ENCODE results near the gene DEPDC7. TPM values are rescaled to one million over a fixed set of nuclear protein-coding genes. Genes with fewer than 3 reads are reported as not detected.

The DEPDC7 gene
- total and polyA plus RNA-seq, 2 experiments from 2014 or later: 8.6 to 10.9 TPM

- Histone ChIP-seq H2AFZ (no peak overlapping the region), H4K20me1 (replicated peaks; ENCODE audit: insufficient read depth) (peaks cover 7% of the 10 kb centered on the region; the same call in 1 of the 2 replicates), H3K27ac (ENCODE audit: low read depth) (no peak overlapping the region), H3F3A (replicated peaks; ENCODE audit: low read depth) (0 out of 2 replicates have a peak, but pooled peaks cover 2% of the 10 kb centered on the region), H3K4me3 (no peak overlapping the region), H3K9me2 (ENCODE audit: insufficient read depth) (no peaks in the 10 kb centered on the region), H3K27me3 (ENCODE audit: insufficient read depth) (no peaks in the 10 kb centered on the region), H3K36me3 (ENCODE audit: insufficient read depth) (peaks cover 9% of the 10 kb centered on the region), H3K4me1 (ENCODE audit: insufficient read depth) (peaks cover 9% of the 10 kb centered on the region; the same call in 1 of the 2 replicates), H3K4me2 (no peak overlapping the region), H3K79me2 (replicated peaks; ENCODE audit: insufficient read depth) (no peaks in the 10 kb centered on the region)
- DNase-seq (ENCODE audit: low spot score): no peak
- peaks cover 22% of the 10 kb centered on the region for H3K4me1 Mint-ChIP-seq
- H3K27ac Mint-ChIP-seq: no peak overlapping the region
- H3K27me3 Mint-ChIP-seq (ENCODE audit: insufficient read depth, low read depth, poor library complexity): peaks cover 4% of the 10 kb centered on the region
- peaks cover 40% of the 10 kb centered on the region for H3K36me3 Mint-ChIP-seq (ENCODE audit: low read depth)
- no peak for TF ChIP-seq ZNF114 (CRISPR knock-in tag; IDR thresholded peaks at IDR 0.05)
- TF ChIP-seq NANOG (IDR thresholded peaks at IDR 0.05; ENCODE audit: borderline replicate concordance): no peak
- TF ChIP-seq ZNF331 (CRISPR knock-in tag; IDR thresholded peaks at IDR 0.05; ENCODE audit: low read depth): no peak
- TF ChIP-seq CREB1 (CRISPR knock-in tag; IDR thresholded peaks at IDR 0.05; ENCODE audit: low read depth): no peak
- TF ChIP-seq REST (IDR thresholded peaks at IDR 0.05; ENCODE audit: unreplicated experiment): no peak
- TF ChIP-seq EZH2phosphoT487 (IDR thresholded peaks at IDR 0.05; ENCODE audit: unreplicated experiment): no peak
- TF ChIP-seq JUNB (IDR thresholded peaks at IDR 0.05; ENCODE audit: unreplicated experiment): no peak
- TF ChIP-seq POLR2AphosphoS5 (IDR thresholded peaks at IDR 0.05; ENCODE audit: low read depth): no peak
- no peak for TF ChIP-seq EZH2 (IDR thresholded peaks at IDR 0.05; ENCODE audit: low read depth, unreplicated experiment)
- no peak for TF ChIP-seq STAT1 (IDR thresholded peaks at IDR 0.05; ENCODE audit: unreplicated experiment)
- TF ChIP-seq ETS1 (IDR thresholded peaks at IDR 0.05): no peak
- no peak for TF ChIP-seq CTCF (conservative IDR thresholded peaks at IDR 0.05; ENCODE audit: low read depth in 2 of 2)
- no peak for TF ChIP-seq ZNF462 (CRISPR knock-in tag; IDR thresholded peaks at IDR 0.05)
- no peak for ATAC-seq
- no peak overlapping the region for H3K4me3 Mint-ChIP-seq
- H3K9me3 Mint-ChIP-seq: no peaks in the 10 kb centered on the region
These were observed 47.7 kb downstream of the DEPDC7 start for GRCh38 chr11:33063326-33063881.
